Pancreas (tissue), 10 donors: Measurements from ENCODE around the gene NNT. TPM values are rescaled to one million over a fixed set of nuclear protein-coding genes. Genes with fewer than 3 reads are reported as not detected.

Experiments used
- ATAC-seq, 4 donors: fragments of 200-7000 bp; cut with Tn5 transposase; one replicate each; pipeline versions ENCODE4 v1.8.0 to v1.9.1; 2020; ENCODE audit warnings: mild to moderate bottlenecking in 4 of 4, moderate library complexity in 4 of 4
- DNase-seq, 6 donors: peaks; one replicate each; pipeline ENCODE4 v3.0.0-alpha.2; 2020
- FAIRE-seq: peaks from 2 replicates; lab custom pipeline; 2012; peaks lifted over from hg19 to GRCh38; lab: Jason Lieb, UNC
- H3K27ac ChIP-seq, 4 donors: fragments of 200-600 bp; sonication (generic); 1 replicate in 3 of 4; 2 replicates in 1 of 4; pipeline versions ENCODE4 v1.5.0 to v1.8.0; 2020
- H3K27me3 ChIP-seq, 4 donors: fragments of 200-600 bp; one replicate each; pipeline ENCODE4 v1.8.0; 2021
- H3K36me3 ChIP-seq, 3 donors: fragments of 200-600 bp; sonication (generic) in 1 of 3; one replicate each; pipeline versions ENCODE4 v1.5.0 to v1.8.0; 2020 to 2021
- H3K4me1 ChIP-seq, 3 donors: fragments of 200-600 bp; one replicate each; pipeline ENCODE4 v1.8.0; 2021
- H3K4me3 ChIP-seq, 4 donors: fragments of 200-600 bp; sonication (generic) in 2 of 4; one replicate each; pipeline versions ENCODE4 v1.5.0 to v1.8.0; 2020 to 2021
- H3K9me3 ChIP-seq, 4 donors: fragments of 200-600 bp; one replicate each; pipeline ENCODE4 v1.8.0; 2021
- CTCF ChIP-seq, 4 donors: fragments of 200-600 bp; sonication (generic) in 3 of 4; IDR thresholded peaks; one replicate each; pipeline versions ENCODE4 v1.5.0 to v1.8.0; 2021; ENCODE audit warnings: antibody characterized with exemption in 4 of 4
- WGBS, 2 donors: extraction: QIAGEN DNeasy Blood & Tissue Kit; methylation state at CpG; one replicate each; pipeline ENCODE4 v1.1.7; 2013; 5-methylcytosine and 5-hydroxymethylcytosine counted together
- intact Hi-C, 3 donors: fragments of 100-400 bp; cut with DNase I; formaldehyde crosslinking; loops; one replicate each; pipeline versions ENCODE4 v1.11.1 to v1.14.2; 2022
- polyA plus RNA-seq, 2 donors: library from polyadenylated mRNA; stranded (reverse); fragments of 200-250 nt; gene quantifications; one replicate each; pipeline ENCODE4 v1.2.3, GENCODE V29; 2013
- total RNA-seq, 6 donors: library from RNA; stranded (reverse); fragmentation: NEBNext Ultra II Directional in 4 of 6; extraction: Animal tissue kit (Norgen Biotek cat#: 25700) in 4 of 6; gene quantifications; one replicate each; pipeline versions ENCODE4 v1.2.1 to v1.2.4, GENCODE V29; 2021 to 2023
- donor health status: healthy with polysubstance abuse.
- donor health status: DM: no; HTN: no; CAD: no; lungs with moderate emphysema.
- donor health status: DM: no; HTN: no; CAD: no.
- donor health status: control.
- donor health status: control.
- donor health status: Bipolar disorder and iron deficiency.
- donor health status: DM: yes; HTN: yes; CAD: no.
- donor health status: DM: no; HTN: no; CAD: no.
- donor health status: DM: no; HTN: no; CAD: no.
- donor health status: DM: yes; HTN: yes; CAD: no.

NNT gene
- total and polyA plus RNA-seq, 8 donors, result 6.1 to 48.0 (median 32.4) TPM

- DNase-seq (no peak), ATAC-seq (no peak), FAIRE-seq (no peak)
- TF ChIP-seq CTCF (IDR thresholded peaks at IDR 0.05), result no peak
- Histone ChIP-seq H3K9me3 (no peaks in the 10 kb centered on the region), H3K4me3 (no peak overlapping the region), H3K27ac (no peak overlapping the region), H3K4me1 (no peaks in the 10 kb centered on the region), H3K27me3 (no peaks in the 10 kb centered on the region), H3K36me3 (no peaks in the 10 kb centered on the region)
- intact Hi-C loops, result no loop called here
- 76 to 86% methylated on average over 5 of the region's 5 CpGs for WGBS, 2 donors
These were observed 37.9 kb upstream of the NNT start for GRCh38 chr5:43565043-43565442.

GRCh38 chr5:43567967-43568366 lies 35.0 kb upstream of the NNT start:
- H3K27me3 ChIP-seq, result no peaks in the 10 kb centered on the region
- no peak overlapping the region for H3K4me3 ChIP-seq
- no peak overlapping the region for H3K27ac ChIP-seq
- TF ChIP-seq CTCF (IDR thresholded peaks at IDR 0.05), result no peak
- ATAC-seq, result no peak
- intact Hi-C loops, result no loop called here
- 79 to 83% methylated on average over 3 of the region's 3 CpGs for WGBS, 2 donors
- DNase-seq, result no peak
- H3K36me3 ChIP-seq, result no peaks in the 10 kb centered on the region
- no peak for FAIRE-seq
- H3K9me3 ChIP-seq, result no peaks in the 10 kb centered on the region
- H3K4me1 ChIP-seq, result peaks cover 0 to 2% (median under 1%) of the 10 kb centered on the region in 3 donors

GRCh38 chr5:43569236-43569746 lies 33.7 kb upstream of the NNT start:
- Histone ChIP-seq H3K9me3 (peaks cover 0 to 1% (median 0%) of the 10 kb centered on the region in 4 donors), H3K4me3 (no peak overlapping the region), H3K27ac (no peak overlapping the region), H3K4me1 (peaks cover 0 to 6% (median 5%) of the 10 kb centered on the region in 3 donors), H3K27me3 (no peaks in the 10 kb centered on the region), H3K36me3 (no peaks in the 10 kb centered on the region)
- WGBS, 2 donors, result 71 to 76% methylated on average over 4 of the region's 4 CpGs
- TF ChIP-seq CTCF (IDR thresholded peaks at IDR 0.05), result no peak
- intact Hi-C loops, result no loop called here
- DNase-seq (no peak), FAIRE-seq (no peak), ATAC-seq (no peak)

GRCh38 chr5:43570450-43571158 lies 32.4 kb upstream of the NNT start:
- H3K4me1 ChIP-seq, result peaks cover 0 to 6% (median 5%) of the 10 kb centered on the region in 3 donors
- no peak for FAIRE-seq
- H3K9me3 ChIP-seq, result peaks cover 0 to 2% (median 0%) of the 10 kb centered on the region in 4 donors
- TF ChIP-seq CTCF (IDR thresholded peaks at IDR 0.05), result no peak
- no peak overlapping the region for H3K27ac ChIP-seq
- no peaks in the 10 kb centered on the region for H3K27me3 ChIP-seq
- DNase-seq, result no peak
- no peak for ATAC-seq
- H3K36me3 ChIP-seq, result no peaks in the 10 kb centered on the region
- intact Hi-C loops, result no loop called here
- 89 to 92% methylated on average over 8 of the region's 8 CpGs for WGBS, 2 donors
- H3K4me3 ChIP-seq, result no peak overlapping the region

GRCh38 chr5:43571237-43571636 lies 31.7 kb upstream of the NNT start:
- WGBS, 2 donors, result 91 to 93% methylated on average over 5 of the region's 5 CpGs
- no peak overlapping the region for H3K4me3 ChIP-seq
- intact Hi-C loops, result no loop called here
- no peak for FAIRE-seq
- H3K9me3 ChIP-seq, result peaks cover 0 to 2% (median 0%) of the 10 kb centered on the region in 4 donors
- TF ChIP-seq CTCF (IDR thresholded peaks at IDR 0.05), result no peak
- ATAC-seq, result no peak
- no peaks in the 10 kb centered on the region for H3K36me3 ChIP-seq
- no peak overlapping the region for H3K27ac ChIP-seq
- no peaks in the 10 kb centered on the region for H3K27me3 ChIP-seq
- H3K4me1 ChIP-seq, result peaks cover 0 to 6% (median 5%) of the 10 kb centered on the region in 3 donors
- no peak for DNase-seq
